WI38 (cell line): ENCODE data around the gene TSTD1.
A peak's percentile ranks its signal among the peaks of the same experiment; 100 is the strongest.

Experiments used
- H3K4me3 ChIP-seq: 2 replicates; pipeline ENCODE4 v1.5.1; 2011; ENCODE audit warnings: low read depth, mild to moderate bottlenecking, control low read depth, low read length
- TF ChIP-seq, protein P1 (sequence below): IDR thresholded peaks from 2 replicates; pipeline ENCODE4 v1.5.1; 2012; ENCODE audit warnings: low read depth, mild to moderate bottlenecking, control low read depth, low read length

TSTD1 gene

DNA sequence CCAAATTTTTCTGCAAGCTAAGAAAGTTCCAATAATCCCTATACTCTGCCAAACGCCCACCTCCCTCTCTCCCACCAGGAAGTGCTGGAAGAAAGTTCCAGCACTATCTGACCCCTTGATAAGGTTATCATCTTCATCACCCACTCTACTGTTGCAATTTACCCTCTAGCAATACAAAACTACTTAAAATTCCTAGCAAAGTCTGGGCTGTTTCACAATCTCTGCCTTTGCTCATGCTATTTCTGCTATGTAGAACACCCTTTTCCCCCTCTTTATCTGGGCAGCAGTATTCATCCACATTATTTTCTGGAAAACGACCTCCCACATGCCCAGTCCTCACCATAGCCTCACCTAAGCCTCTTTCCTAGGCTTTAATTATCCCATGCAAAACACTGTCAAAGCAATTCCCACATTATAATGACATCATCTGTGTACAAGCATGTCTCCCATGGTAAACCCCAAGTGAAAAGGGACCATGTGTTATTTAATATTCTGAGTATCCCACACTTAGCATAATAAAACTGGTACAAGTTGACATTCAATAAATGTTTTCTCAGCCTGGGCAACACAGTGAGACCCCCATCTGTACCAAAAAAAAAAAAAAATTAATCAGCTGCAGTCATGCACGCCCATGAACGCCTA, 29.8 kb downstream of the TSTD1 start:
- H3K4me3 ChIP-seq: no peak overlapping the region
- TF ChIP-seq, protein P1, sequence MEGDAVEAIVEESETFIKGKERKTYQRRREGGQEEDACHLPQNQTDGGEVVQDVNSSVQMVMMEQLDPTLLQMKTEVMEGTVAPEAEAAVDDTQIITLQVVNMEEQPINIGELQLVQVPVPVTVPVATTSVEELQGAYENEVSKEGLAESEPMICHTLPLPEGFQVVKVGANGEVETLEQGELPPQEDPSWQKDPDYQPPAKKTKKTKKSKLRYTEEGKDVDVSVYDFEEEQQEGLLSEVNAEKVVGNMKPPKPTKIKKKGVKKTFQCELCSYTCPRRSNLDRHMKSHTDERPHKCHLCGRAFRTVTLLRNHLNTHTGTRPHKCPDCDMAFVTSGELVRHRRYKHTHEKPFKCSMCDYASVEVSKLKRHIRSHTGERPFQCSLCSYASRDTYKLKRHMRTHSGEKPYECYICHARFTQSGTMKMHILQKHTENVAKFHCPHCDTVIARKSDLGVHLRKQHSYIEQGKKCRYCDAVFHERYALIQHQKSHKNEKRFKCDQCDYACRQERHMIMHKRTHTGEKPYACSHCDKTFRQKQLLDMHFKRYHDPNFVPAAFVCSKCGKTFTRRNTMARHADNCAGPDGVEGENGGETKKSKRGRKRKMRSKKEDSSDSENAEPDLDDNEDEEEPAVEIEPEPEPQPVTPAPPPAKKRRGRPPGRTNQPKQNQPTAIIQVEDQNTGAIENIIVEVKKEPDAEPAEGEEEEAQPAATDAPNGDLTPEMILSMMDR: no peak

DNA sequence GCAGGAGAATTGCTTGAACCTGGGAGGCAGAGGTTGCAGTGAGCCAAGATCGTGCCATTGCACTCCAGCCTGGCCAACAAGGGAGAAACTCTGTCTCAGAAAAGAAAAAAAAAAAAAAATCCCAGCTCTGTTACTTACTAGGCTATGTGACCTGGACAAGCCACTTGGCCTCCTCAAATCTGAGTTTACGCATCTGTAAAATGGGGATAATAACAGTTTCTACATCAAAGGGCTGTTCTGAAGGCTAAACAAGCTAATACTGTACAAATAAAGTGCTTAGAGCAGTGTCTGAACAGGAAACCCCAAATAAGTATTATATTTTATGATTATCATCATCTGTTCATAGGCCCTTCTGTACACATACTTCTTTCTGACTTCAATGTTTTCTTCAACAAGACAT, 31.4 kb downstream of the TSTD1 start:
- no peak overlapping the region for H3K4me3 ChIP-seq
- TF ChIP-seq, protein P1: no peak

DNA sequence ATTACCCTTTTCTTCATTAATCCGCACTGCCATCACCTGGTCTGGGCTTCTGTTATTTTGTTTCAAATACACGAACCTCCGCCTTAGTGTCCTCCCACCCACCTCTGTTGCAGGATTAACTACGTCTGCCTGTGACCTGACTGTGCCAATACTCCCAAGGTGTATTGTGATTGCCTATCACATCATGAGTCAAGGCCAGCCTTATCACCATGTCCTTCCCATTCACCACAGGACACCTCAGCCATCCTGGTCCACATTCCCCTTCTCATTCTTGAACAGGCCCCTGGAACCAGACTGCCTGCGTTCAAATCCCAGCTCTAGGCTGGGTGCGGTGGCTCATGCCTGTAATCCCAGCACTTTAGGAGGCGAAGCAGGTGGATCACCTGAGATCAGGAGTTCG, 32.2 kb downstream of the TSTD1 start:
- TF ChIP-seq, protein P1: no peak
- H3K4me3 ChIP-seq: no peak overlapping the region

DNA sequence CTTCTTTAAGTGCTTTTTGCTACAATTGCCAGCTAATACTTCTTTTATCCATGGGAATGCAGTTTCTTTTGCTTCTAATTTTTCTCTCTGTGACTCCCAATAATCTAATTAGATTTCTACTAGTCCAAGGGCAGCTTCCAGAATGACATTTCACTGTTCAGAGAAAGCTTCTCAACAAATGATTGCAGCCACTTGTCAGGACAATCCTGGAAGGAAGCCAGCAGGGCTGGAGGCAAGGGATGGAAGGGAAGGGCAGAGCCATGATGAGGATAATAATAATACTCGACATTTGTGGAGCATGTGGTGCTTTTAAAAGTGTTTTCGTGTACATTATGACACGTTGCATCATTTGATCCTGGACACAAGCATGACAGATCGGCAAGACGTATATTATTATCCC, 37.2 kb downstream of the TSTD1 start:
- TF ChIP-seq, protein P1: no peak
- H3K4me3 ChIP-seq: no peak overlapping the region

DNA sequence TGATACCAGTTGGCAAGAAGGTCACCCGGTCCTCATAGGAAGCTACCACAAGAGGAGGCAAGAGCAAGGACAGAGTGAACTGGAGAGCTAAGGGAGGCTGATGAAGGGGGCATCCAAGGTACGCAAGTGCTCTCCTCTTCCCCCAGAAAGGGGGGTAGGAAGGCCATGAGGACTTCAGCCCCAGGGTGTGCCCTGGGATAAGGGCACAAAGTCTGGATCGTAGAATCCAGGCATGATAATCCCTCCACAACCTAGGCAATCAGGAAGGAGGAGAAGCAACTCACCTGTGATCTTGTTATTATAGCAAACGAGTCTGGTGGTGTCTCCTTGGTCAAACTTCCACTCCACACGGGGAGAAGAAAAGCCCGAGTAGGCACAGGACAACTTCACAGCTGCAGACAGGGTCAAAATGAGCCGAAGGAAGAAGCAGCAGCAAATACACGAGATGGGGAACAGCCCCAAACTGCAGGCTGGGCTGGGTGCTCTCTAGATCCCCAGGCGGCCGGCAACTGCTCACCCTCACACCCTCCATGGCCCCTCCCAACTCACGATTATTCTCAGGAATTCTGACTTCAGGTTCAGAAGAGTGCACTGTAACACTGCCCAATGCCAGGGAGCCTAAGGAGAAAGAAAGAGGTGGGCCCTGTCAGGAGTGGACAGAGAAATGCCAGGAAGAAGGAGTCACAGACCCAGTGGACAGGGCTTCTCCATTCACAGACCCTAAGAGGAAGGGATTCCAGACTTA, 37.9 kb downstream of the TSTD1 start:
- H3K4me3 ChIP-seq: no peak overlapping the region
- TF ChIP-seq, protein P1: no peak

DNA sequence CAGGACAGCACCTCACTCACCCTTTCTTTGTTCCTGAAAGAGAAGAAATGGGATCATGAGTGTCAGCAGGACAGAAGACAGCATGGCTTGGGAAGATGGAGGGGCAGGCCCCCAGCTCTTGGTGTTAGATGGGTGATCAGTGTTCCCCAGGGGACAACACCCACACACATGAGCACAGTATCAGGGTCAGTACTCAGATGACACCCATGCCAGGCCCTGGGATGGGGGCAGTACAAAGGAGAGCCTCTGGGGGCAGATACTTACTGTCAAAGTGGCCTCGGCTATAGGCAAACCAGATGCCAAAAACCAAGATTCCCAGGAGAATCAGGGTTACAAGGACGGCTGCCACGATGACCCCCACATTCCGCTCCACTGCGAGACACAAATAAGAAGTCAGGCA, 39.4 kb downstream of the TSTD1 start:
- H3K4me3 ChIP-seq: no peak overlapping the region
- TF ChIP-seq, protein P1: no peak

DNA sequence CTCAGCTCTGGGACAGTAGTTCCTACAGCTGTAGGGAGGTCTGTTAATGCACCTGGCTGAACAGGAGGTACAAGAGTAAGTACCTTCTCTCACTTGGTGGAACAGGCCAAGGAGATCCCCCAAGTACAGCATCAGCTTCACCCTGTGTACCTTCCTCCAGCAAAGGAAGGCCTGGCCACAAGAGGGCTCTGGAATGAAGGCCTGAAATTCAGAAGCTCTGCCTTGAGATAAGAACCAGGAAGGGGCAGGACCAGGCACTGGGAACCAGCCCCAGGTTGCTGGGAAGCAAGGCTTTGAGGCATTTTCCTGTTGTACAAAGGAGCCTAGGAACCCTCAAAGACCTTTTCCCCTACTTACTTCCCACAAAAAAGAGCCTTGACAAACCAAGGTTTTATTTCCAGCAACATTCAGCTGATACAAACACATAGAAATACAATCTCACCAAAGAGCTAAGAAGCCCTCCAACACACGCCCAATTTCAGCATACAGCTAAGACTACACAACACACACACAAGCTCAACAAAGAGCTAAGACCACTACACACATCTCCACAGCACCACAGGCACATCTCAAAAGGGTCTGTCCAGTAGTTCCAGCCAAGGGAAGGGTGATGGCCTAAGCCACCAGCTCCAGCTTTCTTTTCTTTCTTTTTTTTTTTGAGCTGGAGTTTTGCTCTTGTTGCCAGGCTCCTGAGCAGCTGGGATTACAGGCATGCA, 41.3 kb downstream of the TSTD1 start:
- TF ChIP-seq, protein P1: peak; percentile 69
- H3K4me3 ChIP-seq: no peak overlapping the region
